ENCODE results near the gene NTF4.
"Not testable (repeated sequence)": the region's sequence is repeated elsewhere in the genome, so short reads cannot be mapped to it uniquely, and the experiment has no call there.

DNA sequence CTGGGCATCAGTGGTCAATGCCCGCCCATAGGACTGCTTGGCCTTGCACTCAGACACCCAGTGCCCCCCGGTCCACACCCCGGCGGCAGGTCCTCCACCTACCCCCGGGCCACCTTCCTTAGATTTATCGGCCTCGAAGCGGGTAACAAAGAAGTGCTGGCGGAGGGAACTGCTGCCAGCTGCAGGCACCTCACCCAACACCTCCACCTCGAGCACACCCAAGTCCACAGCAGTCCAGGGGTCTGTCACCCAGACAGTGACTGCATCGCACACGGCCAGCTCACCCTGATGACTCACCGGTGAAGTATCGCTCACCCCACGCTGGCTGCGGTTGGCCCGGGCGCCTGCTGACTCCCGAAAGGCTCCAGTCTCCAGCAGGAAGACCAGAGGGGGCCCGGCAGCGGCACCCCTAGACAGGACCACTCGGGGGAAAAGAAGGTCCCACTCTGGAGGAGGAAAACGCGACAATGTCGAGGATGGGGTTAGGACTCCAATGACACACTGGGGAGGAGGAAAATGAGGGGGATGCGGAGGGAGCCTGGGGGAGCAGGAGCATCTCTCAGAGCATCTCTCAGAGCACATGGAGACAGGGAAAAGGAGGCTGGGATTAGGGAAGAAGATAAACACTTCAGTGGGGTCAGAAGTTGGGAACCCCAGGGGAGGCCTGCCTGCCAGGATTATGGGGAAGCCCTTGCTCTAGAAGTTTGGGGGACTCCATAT is 25.9 kb downstream of the NTF4 start:
- not testable (repeated sequence) for TF ChIP-seq CTCF (IDR thresholded peaks at IDR 0.05; ENCODE audit: low read length); EZH2 (IDR thresholded peaks at IDR 0.05; ENCODE audit: borderline replicate concordance, low read length)
